ENCODE measurements around the gene WWP2.
"Not testable (repeated sequence)": the region's sequence is repeated elsewhere in the genome, so short reads cannot be mapped to it uniquely, and the experiment has no call there.

WWP2 gene

GRCh38 chr16:69796285-69797118 lies 34.4 kb downstream of the WWP2 start:
- FAIRE-seq = no peak

GRCh38 chr16:69798466-69798865 lies 36.3 kb downstream of the WWP2 start:
- no peak for FAIRE-seq

- FAIRE-seq = no peak
Observed at GRCh38 chr16:69799611-69800031, 37.5 kb downstream of the WWP2 start.

- FAIRE-seq = no peak
Observed at GRCh38 chr16:69804297-69804696, 42.2 kb downstream of the WWP2 start.

DNA sequence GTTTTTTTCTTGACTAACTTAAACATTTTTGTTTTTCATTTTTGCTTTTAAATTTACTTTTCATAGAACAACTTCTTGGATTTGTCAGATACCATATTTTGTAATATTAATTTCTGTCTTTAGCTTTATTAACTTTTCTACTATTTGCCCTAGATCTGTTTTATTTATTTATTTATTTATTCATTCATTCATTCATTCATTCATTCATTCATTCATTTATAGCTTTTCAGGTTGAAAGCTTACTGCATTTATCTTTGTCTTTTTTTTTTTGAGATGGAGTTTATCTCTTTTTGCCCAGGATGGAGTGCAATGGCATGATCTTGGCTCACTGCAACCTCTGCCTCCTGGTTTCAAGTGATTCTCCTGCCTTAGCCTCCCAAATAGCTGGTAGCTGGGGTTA lies 44.6 kb downstream of the WWP2 start:
- FAIRE-seq = peak; percentile 64

DNA sequence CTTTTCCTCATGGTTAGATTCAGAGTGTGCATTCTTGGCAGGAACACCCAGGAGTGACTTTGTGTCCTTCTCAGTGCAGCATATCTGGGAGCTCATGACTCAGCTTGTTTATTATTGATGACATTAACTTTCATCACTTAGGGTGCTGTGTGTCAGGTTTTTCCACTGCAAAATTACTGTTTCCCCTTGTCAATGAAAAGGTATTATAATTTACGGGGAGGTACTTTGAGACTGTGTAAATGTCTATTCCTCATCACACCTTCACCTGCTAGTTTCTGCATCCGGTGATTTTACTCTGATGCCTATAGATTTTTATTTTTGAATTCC lies 50.5 kb downstream of the WWP2 start:
- no peak for FAIRE-seq

- no peak for FAIRE-seq
Observed at GRCh38 chr16:69814078-69814477, 51.9 kb downstream of the WWP2 start.

- FAIRE-seq = no peak
Observed at GRCh38 chr16:69814561-69814960, 52.4 kb downstream of the WWP2 start.

DNA sequence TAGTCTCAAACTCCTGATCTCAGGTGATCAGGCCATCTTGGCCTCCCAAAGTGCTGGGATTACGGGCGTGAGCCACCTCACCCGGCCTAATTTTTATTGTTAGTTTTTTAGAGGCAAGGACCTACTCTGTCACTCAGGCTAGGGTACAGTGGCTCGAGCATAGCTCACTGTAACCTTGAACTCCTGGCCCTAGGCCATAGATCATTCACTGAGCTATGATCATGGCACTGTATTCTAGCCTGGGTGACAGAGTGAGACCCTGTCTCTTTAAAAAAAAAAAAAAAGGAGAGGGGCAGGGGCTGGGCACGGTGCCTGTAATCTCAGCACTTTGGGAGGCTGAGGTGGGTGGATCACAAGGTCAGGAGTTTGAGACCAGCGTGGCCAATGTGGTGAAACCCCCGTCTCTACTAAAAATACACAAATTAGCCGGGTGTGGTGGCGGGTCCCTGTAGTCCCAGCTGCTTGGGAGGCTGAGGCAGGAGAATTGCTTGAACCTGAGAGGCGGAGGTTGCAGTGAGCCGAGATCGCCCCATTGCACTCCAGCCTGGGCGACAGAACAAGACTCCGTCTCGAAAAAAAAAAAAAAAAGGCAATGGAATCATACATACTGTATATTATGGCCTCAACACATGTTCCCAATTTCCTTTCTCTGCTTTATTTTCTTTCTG lies 53.2 kb downstream of the WWP2 start:
- FAIRE-seq = not testable (repeated sequence)

- no peak for FAIRE-seq
Observed at GRCh38 chr16:69816996-69817395, 54.9 kb downstream of the WWP2 start.

DNA sequence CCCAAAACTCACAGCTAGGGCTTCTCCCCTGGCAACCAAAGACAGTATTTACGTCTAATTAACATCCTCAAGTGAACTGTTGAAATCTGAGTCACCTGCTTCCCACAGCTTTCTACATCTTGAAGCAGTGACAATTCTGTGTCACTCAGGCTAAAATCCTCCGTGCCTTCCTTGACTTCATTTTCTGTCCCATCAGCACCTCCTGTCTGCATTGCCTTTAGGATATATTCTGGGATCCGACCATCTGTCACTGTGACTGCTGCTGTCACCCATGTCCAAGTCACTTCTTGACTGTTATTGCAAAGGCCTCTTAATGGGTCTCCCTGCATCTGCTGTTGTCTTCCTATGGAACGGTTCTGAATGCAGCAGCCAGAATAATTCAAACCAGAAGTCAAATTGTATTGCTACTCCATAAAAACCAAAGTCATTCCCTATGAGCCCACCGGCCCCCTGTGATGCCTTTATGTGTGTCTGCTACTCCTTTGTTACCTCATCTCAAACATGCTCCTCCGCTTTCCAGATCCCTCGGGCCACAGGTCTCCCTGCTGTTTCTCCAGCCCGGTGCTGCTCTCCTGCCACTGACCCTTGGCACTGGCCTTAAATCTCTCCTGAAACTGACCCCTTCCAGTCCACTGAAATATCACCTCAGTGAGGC lies 56.9 kb downstream of the WWP2 start:
- no peak for FAIRE-seq

GRCh38 chr16:69820926-69821541 lies 58.9 kb downstream of the WWP2 start:
- FAIRE-seq = no peak

DNA sequence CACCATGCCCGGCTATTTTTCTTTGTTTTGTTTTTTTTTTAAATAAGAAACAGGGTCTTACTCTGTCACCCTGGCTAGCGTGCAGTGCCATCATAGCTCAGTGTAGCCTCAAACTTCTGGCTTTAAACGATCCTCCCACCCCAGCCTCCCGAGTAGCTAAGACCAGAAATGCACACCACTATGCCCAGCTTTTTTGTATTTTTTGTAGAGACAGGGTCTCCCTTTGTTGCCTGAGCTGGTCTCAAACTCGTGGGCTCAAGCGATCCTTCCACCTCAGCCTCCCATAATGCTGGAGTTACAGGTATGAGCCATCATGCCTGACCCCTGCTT lies 59.7 kb downstream of the WWP2 start:
- no peak for FAIRE-seq

GRCh38 chr16:69822174-69822935 lies 60.2 kb downstream of the WWP2 start:
- no peak for FAIRE-seq

DNA sequence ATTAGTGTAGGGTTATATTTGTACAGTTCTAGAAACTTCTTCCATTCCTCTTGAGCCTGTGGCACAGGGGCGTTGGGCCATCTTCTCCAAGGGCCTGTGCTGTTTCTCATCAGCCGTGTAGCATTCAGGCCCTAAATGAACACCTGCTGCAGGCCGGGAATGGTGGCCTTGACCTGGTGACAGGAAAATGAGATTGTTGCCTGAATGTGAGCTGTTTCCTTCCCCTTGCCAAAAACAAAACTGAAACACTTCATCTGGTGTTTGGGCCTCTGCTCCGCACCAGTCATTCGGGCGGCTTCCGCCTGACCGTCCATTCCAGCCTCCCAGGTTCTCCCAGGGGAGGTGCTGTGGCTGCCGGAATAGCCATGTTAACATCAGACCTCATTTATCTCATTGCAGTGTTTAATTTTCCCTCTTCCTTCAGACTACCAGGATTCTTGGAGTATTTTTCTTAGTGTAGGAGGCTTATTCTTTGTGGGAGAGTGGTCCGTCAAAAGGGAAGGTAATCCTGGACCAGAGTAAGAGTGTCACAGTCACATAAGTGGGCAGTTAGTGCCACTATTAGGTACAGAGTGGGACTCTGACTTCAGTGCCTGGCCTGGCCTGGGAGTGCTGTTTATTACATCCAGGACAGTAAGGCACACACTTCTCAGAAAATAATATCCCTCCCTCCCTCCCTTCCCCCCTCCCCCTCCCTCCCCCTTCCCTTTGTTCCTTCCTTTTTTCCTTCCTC lies 61.9 kb downstream of the WWP2 start:
- no peak for FAIRE-seq

GRCh38 chr16:69824564-69825142 lies 62.5 kb downstream of the WWP2 start:
- not testable (repeated sequence) for FAIRE-seq

DNA sequence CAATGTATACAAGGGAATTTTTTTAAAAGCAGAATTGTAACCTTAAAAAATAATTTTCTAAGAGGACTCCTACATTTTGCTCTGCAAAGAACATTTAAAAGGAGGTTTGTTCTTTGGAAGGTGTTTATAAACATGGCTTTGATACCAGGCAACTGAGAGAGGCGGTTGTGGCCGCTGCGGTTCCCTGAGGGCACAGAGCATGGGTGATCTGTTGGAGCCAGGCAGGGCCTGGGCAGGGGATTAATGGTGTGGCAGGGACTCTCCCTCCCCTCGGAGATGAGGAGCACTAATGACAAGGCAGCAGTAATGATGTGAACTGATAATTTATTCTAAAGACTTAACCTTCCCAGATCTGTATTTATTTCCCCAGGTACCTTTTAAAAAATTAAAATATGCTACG lies 65.4 kb downstream of the WWP2 start:
- FAIRE-seq = no peak

GRCh38 chr16:69829338-69829737 lies 67.2 kb downstream of the WWP2 start:
- FAIRE-seq = no peak

GRCh38 chr16:69830146-69830533 lies 68.0 kb downstream of the WWP2 start:
- FAIRE-seq = no peak

DNA sequence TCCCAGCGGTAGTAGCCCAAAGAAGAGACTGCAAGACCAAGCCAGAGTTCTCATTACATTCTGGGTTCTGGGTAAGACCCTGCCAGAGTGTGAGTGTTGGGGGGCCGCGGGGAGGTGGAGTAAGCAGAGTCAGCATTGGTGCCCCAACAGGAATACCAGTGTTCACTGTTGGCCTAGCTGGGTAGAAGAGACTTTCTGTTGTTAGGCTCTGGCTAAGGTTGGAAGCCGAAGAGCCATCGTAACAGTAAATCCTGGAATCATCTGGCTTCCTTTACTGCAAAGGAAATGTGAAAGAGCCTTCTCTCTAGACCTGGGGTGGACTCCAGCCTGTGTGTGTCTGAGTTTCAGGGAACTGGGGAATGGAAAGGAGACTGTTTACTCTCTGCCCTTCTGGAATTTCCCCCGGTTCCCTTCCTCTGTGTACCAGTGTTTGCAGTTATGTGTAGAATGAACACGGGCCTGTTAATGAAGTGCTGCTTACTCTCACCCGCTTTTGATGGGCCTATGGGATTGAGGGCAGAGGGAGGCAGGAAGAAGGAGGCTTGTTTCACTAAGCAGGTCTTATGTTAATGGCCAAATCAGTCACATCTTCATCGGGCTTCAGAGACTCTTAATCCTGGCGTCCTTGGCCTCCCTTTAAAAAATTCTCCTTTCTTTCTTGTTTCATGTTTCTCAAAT lies 68.5 kb downstream of the WWP2 start:
- no peak for FAIRE-seq

Measured in colon (tissue), 2 donors.